Sciatic nerve (tissue), 2 donors: Measurements from ENCODE around the gene ADARB2. TPM values are rescaled to one million over a fixed set of nuclear protein-coding genes. Genes with fewer than 3 reads are reported as not detected.
A peak's percentile ranks its signal among the peaks of the same experiment; 100 is the strongest.
"Not testable (repeated sequence)": the region's sequence is repeated elsewhere in the genome, so short reads cannot be mapped to it uniquely, and the experiment has no call there.

Experiments used
- ATAC-seq: fragments of 200-7000 bp; cut with Tn5 transposase; one replicate; pipeline ENCODE4 v1.9.1; 2020; ENCODE audit warnings: mild to moderate bottlenecking, moderate library complexity
- DNase-seq: peaks from one replicate; pipeline ENCODE4 v3.0.0-alpha.2; 2020; ENCODE audit warnings: low spot score
- intact Hi-C: fragments of 100-400 bp; cut with DNase I; formaldehyde crosslinking; loops from one replicate; pipeline ENCODE4 v1.14.2; 2022
- total RNA-seq: library from RNA; stranded (reverse); fragmentation: NEBNext Ultra II Directional; extraction: Animal tissue kit (Norgen Biotek cat#: 25700); gene quantifications from one replicate; pipeline ENCODE4 v1.2.1, GENCODE V29; 2021
- donor health status: DM: no; HTN: no; CAD: no.
- donor health status: DM: no; HTN: no; CAD: no.

ADARB2 gene
- total RNA-seq, 1 donor from 2014 or later: 1.9 TPM

DNA sequence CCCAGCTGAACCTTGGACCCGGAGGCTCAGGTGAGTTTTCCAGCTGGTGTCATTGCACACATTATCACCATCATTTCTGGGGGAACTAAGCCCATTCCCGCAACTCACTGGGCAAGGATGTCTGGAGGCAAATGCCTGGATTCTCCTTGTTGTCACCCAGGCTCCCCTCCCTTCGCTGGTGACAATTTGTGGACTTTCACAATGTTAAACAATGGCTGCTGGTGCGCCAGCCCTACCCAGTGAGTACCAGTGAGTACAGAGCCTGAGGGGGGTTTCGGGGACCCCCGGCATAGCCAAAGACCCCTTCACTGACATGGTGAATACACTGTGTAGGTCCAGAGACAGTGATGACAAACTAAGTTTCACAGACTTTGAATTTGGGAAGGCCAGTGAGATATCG is 189.2 kb downstream of the ADARB2 start:
- intact Hi-C loops: no loop called here
- ATAC-seq (no peak), DNase-seq (no peak)

DNA sequence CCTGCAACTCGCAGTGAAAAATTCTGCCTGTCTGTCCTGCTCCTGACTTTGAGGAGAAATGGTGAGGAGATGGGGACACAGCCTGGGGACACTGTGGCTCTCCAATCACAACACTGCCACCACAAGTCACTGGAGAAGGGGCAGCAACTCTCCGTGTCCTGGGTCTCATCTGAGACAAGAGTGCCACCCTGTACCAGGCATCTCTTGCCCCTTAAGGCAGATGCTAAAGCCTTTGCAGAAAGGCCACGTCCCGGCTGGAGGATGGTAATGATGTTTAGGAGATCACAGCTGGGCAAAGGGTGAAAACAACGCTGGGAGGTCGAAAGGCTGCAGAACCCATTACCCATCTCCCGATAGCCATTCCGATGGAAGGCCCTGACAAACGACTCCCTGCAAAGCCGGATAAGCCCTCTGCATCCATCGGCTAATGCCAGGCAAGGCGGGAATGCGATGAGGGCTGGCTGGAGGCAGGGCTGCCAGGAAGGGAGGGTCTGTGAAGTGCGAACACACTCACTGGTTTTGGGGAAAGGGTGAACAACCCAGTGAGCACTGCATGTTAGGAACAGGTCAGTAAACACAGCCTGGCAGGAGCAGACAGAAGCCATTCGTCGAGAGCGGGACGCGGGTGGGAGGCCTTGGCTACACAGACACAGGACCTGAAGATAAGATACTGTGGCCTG is 190.8 kb downstream of the ADARB2 start:
- no peak for ATAC-seq
- peak; percentile 38 for DNase-seq
- intact Hi-C loops: no loop called here

DNA sequence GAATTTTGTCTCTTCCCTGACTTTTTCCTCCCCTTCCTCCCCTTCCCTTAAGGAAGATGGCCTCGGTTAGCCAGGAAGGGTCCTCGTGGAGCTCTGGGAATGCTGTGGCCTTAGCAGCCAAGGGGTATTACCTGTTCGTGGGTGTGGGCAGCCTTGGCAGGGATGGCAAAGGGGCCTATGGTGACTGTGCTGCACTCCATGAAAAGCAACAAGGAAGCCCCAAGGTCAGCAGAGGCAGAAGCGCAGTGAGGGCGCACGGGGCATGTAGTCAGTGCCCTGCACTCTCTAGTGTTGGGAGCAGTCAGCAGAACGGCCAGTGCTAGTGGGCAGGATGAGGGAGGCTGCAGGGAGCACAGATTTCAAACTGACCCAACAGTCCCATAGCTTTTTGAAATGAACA is 191.8 kb downstream of the ADARB2 start:
- DNase-seq (no peak), ATAC-seq (no peak)
- intact Hi-C loops: no loop called here

DNA sequence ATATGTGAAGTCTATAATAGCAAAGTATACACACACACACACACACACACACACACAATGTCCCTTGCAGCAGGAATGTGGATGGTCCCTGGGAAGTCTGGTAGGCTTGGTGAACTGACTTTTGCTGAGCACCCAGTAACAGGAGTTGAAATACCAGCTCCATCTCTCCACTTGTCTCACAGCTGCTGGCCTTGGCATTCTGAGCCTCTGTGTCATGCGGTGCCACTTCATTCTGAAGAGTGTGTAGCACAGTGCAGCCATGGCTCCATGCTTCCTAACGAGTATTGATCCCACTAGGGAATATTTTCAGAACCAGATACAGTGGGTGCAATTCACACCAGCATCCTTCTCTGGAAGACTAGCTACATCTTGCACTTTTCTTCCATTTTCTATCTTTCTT is 192.4 kb downstream of the ADARB2 start:
- DNase-seq (no peak), ATAC-seq (no peak)
- intact Hi-C loops: no loop called here

DNA sequence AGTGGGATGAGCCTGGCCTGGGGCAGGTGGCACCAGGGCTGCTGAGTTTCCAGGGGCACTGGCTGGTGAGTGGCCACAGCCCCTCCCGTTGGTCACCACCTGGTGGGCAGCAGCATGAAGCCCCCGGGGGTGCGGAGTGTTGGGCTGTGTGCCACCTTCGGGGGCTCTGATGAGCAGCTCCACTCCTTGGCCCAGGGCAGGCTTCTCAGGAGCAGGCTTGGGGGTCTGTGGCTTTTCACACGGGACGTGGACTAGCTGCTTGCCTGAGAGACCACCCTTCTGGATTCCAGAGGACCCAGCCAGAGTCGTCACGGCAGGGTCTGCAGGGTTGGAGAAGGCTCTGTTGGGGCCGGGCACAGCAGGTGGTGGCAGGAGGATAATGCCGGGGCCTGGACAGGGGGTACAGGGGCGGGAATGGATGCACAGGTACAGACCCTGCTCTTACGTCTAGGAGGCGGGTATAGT is 193.1 kb downstream of the ADARB2 start:
- intact Hi-C loops: no loop called here
- ATAC-seq: no peak

DNA sequence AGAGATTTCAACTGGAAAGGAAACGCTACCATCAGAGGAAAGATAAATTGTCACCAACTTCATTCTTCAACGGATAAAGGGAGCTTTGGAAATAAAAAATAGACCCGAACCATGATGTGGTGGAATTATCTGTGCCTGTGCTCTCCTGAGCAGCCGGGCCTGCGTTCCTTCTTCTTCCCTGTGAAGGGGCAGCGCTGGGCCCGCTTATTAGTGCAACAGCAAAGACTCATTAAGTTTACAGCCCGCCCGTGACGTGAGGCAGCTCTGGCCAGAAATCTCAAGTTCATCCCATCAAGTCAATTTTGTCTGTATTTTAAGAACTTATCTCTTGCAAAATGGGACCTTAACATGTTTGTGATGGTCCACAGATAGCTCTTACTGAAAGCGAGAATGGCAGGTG is 193.7 kb downstream of the ADARB2 start:
- peak; percentile 41 for DNase-seq

More for the DNA sequence above, 193.1 kb downstream of the ADARB2 start:
- no peak for DNase-seq

DNA sequence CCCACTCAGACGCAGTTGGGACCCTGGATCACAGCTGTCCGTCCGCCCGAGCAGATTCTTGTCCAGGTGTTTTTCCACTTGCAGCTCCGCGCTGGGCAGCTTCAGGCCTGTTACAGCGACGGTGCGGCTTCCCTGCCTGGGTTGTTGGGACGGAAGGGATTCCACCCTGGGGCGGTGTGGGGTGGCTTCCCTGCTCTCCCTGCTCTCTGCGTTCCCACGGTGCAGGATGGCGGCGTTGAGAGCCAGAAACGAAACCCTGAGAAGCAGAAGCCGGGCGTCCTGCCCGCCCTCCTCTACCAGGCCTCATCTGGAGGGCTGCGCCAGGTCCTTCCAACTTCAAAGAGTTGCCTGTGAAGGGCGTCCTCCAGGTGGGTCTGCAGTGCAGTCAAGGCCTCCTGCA is 194.4 kb downstream of the ADARB2 start:
- DNase-seq (no peak), ATAC-seq (no peak)
- intact Hi-C loops: no loop called here

More for the DNA sequence above, 193.7 kb downstream of the ADARB2 start:
- intact Hi-C loops: no loop called here
- no peak for ATAC-seq

DNA sequence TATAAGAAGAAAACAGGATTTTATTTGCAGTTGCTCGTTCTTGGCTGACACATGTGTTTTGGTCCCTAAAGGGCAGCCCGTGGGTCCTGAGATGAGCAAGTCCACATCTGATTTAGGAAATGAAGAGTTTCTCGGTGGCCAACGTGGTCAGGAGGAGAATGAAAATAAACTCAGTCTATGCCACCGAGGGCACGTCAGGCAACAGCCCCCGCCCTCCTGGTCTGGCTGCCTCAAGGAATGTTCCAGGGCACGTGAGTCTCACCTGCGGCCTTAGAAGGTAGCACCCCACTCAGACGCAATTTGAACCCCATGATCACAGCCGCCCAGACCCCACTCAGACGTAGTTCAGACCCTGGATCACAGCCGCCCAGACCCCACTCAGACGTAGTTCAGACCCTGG is 197.2 kb downstream of the ADARB2 start:
- DNase-seq: peak; percentile 45
- no peak for ATAC-seq

DNA sequence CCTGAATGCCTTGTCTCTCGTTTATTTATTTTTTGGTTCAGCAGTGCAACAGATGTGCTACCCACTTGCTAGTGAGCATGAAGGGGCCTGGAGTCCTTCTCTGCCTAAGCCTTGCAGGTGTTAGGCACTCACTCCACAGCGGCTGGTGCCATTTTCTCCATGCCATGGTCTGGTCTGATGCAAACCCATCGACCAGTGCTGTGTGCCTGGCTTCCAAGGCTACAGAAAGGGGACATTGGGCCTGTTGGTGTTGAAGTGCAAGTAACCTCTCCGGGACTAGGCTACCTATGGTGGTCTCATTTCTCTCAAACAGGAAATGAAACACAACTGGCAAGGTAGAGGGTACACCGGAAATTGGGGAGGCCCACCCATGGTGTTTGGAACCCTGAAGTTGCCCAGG is 198.1 kb downstream of the ADARB2 start:
- intact Hi-C loops: no loop called here
- ATAC-seq: no peak
- peak; percentile 26 for DNase-seq

More for the DNA sequence above, 197.2 kb downstream of the ADARB2 start:
- intact Hi-C loops: no loop called here

DNA sequence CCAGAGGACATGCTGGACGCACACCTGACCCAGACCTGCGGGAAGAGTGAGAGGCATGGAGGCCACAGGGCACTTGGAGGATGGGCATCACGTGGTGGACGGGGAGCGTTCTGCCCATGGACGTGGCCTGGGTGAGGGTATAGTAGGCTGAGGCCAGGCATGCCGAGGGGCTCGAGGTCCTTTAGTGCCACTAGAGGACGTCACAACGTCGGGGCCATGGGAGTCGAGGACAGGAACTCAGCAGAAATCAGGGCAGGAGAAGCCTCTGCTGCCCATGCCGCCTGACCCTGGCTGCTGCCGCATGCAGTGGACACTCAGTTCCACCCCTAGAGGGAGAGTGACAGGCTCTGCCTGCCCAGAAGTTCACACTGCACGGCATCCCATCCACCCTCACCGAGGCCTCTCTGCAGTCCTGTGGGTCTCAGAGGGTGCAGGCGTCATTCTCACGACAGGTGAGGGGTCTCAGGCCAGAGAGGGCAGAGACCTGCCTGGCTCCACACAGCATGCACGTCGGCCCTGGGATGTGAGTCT is 198.7 kb downstream of the ADARB2 start:
- intact Hi-C loops: no loop called here
- ATAC-seq: no peak
- DNase-seq: peak; percentile 43

DNA sequence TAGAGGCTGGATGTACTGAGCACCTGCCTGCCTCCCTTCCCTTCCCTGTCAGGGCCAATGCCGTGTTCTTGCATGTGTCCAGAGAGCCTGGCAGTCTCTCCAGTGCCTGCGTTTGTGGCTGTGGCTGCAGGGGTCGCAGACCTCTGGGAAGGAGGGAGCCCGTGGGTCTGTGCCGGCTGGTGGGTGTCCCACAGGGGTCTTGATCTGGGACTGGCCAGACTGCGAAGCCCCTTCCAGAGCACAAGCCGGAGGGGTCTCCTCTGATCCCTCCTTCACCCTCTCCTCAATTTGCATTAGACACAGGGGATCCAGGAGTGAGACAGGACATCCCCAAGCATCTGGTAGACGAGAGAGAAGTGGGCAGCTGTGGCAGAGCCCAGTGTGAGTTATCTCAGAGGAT is 199.2 kb downstream of the ADARB2 start:
- intact Hi-C loops: no loop called here
- ATAC-seq: no peak
- peak; percentile 43 for DNase-seq

DNA sequence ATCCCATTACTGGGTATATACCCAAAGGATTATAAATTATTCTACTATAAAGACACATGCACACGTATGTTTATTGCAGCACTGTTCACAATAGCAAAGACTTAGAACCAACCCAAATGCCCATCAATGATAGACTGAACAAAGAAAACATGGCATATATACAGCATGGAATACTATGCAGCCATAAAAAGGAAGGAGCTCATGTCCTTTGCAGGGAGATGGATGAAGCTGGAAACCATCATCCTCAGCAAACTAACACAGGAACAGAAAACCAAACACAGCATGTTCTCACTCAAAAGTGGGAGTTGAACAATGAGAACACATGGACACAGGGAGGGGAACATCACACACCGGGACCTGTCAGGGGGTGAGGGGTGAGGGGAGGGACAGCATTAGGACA is 199.9 kb downstream of the ADARB2 start:
- intact Hi-C loops, ATAC-seq: not testable (repeated sequence)

DNA sequence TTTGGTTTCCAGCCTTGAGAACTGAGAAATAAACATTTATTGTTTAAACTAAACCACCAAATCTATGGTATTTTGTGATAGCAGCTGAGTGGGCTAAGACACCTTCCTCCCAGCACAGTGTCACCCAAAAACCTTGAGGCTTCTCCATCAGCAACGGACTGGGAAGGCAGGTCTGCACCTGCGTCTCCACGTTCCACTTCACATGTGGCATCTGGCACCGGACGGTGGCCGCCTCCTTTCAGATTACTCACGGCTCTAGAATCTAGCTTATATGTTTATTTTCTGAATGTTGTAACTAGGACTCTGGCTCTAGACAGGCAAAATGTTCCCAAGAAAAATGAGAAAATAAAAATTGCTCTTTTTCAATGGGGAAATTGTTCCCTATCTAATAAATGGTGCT is 201.0 kb downstream of the ADARB2 start:
- intact Hi-C loops: no loop called here
- ATAC-seq: no peak
- no peak for DNase-seq

More for the DNA sequence above, 199.9 kb downstream of the ADARB2 start:
- DNase-seq: not testable (repeated sequence)

DNA sequence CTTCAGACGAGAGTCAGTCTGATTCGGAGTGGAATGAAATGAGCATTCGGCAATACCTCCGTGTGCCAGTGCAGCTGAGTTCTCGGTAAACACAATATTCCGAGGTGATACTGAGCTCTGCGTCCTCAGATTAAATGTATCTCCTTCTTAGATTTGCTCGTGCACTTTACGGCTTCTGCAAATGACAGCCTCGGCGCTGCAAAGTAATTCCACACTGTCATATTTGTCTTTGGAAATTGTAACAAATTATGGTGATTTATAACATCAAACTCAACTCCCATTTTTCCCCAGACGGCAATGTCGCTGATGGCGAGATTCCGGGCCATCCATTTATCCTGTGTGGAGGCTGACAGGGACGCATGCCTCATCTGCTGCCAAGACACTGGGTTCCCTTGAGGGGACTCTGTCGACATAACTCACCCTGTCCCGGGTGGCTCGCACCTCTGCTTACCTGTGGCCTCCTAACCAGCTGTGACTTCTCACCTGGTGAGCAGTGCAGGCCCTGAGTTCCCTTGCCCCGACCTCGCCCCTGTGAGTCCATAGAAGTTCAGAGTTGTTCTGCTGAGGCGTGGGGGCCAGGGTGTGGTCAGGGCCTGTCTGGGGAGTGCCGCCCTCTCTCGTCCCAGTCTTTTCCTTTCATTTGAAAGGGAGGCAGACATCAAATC is 201.9 kb downstream of the ADARB2 start:
- intact Hi-C loops: no loop called here
- ATAC-seq: no peak
- no peak for DNase-seq

DNA sequence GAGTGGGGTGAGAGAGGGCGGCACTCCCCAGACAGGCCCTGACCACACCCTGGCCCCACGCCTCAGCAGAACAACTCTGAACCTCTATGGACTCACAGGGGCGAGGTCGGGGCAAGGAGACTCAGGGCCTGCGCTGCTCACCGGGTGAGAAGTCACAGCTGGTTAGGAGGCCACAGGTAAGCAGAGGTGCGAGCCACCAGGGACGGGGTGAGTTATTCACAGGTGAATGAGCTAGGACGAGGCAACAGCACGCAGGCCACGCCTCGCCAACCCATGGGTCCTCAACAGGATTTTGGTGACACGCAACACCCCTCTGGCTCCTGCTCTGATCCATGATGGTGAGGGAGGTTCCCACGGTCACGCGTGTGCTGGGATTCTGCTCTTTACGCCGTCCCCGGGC is 202.5 kb downstream of the ADARB2 start:
- ATAC-seq: no peak
- peak; percentile 15 for DNase-seq
- intact Hi-C loops: no loop called here

DNA sequence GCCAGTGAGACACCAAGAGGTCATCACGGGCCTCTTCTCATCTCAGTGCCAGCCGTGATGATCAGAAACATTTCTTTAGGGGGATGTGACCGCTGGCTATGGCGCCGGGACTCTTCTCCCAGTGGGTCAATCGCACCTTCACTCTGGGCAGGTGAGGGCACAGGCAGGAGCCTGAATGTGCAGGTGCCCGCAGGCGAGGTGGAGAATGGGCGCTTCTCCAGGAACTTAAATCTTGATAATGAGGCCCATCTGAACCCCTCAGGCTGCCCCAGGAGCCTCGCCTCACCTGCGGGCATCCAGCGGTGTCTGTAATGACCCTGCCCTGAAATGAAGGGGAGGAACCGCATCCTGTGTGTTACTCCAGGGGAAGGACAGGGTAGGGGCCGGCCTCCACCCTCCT is 204.7 kb downstream of the ADARB2 start:
- intact Hi-C loops: no loop called here
- DNase-seq (no peak), ATAC-seq (no peak)

DNA sequence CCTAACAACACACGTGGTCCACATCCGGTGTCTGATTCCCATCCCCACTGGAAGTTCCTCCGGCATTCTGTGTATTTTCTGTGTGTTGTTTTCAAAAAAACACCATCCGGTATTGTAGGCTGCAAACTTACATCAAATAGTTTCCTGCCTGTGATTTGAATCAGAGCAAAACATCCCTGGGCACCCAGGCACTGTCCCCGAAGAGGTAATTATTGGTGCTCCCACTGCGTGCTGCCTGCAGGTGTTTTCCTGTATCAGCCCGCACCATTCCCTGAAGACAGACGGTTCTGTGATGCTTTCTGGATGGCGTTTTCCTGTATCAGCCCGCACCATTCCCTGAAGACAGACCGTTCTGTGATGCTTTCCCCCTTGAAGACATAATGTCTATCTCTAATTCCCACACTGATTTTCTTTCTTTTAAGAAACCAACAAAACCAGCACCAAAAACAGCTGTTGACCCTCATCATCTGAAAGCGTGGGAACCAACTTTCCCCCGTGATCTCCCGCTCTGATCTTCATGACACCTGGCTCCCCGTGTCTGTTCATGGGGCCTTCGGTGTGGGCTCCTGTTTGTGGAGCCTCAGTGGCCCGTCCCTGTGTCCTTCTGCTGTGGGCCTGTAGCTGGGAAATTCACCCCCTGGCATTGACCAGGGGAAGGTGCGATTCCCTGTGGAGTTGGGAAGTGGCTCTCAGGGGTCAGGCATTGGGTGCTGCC is 205.3 kb downstream of the ADARB2 start:
- DNase-seq (peak; percentile 34), ATAC-seq (no peak)
- intact Hi-C loops: no loop called here

DNA sequence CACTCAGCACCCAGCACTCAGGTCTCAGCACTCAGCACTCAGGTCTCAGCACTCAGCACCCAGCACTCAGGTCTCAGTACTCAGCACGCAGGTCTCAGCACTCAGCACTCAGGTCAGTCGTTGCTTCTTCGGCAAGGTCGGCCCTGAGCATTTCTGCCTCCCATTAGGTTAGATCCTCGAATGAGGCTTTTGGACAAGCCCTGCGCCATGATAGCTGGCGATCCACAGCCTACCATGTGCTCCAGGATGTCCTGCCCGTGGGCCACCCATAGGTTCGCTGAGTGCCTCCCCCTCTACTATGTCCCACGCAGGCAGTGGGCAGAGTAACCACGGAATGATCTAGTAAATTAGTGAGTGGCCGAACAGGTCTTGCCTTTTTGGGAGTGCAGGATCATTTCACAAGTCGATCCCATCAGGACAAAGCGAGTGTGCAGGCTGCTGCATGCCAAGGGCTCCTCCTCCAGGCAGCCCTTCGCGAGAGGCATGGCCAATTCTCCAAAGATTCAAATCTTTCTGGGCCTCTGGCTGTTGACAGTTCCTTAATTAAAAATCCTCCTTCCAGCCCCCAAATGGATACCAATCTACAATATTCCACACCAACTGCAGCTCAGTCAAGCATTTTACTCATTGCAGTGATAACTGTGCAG is 206.3 kb downstream of the ADARB2 start:
- DNase-seq (peak; percentile 25), ATAC-seq (no peak)
- intact Hi-C loops: no loop called here

DNA sequence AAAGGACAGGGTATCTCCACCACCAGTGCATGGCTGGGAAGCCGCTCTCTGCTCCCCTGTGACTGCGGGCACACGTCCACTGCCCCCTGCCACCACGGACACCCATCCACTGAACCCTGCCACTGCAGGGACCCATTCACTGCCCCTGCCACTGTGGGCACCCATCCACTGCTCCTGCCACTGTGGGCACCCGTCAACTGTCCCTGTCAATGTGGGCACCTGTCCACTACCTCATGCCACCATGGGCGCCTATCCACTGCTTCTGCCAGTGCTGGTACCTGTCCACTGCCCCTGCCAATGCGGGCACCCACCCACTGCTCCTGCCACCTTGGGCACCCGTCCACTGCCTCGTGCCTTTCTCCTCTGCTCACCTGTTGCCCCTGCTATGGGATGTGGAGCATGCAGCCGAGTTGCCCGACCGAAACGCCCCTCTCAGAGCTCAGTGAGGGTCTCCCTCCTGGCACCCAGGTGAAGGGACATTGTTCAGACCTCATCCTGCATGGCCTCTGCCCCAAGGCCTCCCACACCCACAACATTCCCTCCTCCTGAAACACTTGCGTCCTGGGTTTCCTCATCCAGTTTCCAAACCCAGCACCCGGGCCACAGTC is 207.4 kb downstream of the ADARB2 start:
- ATAC-seq: no peak
- peak; percentile 39 for DNase-seq
- intact Hi-C loops: no loop called here
